K562 (cell line): ENCODE results near the gene BAD. TPM values are rescaled to one million over a fixed set of nuclear protein-coding genes. Genes with fewer than 3 reads are reported as not detected.

Experiments used
- CREBBP ChIP-seq: IDR thresholded peaks from one replicate; pipeline ENCODE4 v1.6.1; 2012; ENCODE audit warnings: low read depth, mild to moderate bottlenecking, control low read depth, inconsistent platforms, low read length
- EGR1 ChIP-seq: fragments of 450-650 bp; conservative IDR thresholded peaks from 2 replicates; pipeline ENCODE4 v1.6.1; 2017; ENCODE audit warnings: mild to moderate bottlenecking
- JUND ChIP-seq, 2 experiments: IDR thresholded peaks; 2 replicates in 1 of 2; 3 replicates in 1 of 2; pipeline ENCODE4 v1.6.1; 2011; ENCODE audit warnings: borderline replicate concordance in 2 of 2, low read depth in 2 of 2, low read length in 2 of 2, improper control_type of control experiment in 1 of 2, missing biosample characterization in 1 of 2, missing genetic modification characterization in 1 of 2, missing genetic modification reagents in 1 of 2
- MYC ChIP-seq, 2 experiments: fragments of 250-450 bp in 1 of 2; sonication (Bioruptor Pico) in 1 of 2; IDR thresholded peaks; 2 replicates each; pipeline versions ENCODE4 v1.5.1 to v1.6.1; 2012 to 2021; ENCODE audit warnings: low read depth in 2 of 2, borderline replicate concordance in 1 of 2, improper control_type of control experiment in 1 of 2, low read length in 1 of 2, mild to moderate bottlenecking in 1 of 2, moderate library complexity in 1 of 2
- NFE2 ChIP-seq: IDR thresholded peaks from 2 replicates; pipeline ENCODE4 v1.6.1; 2014; ENCODE audit warnings: antibody characterized with exemption, low read depth
- RBM15 ChIP-seq: fragments of 200-400 bp; formaldehyde crosslinking; IDR thresholded peaks from 2 replicates; pipeline ENCODE4 v1.6.1; 2018; ENCODE audit warnings: mild to moderate bottlenecking, low read length, moderate library complexity; ENCODE audit not compliant: insufficient read depth
- SMAD1 ChIP-seq: fragments of 150-350 bp; IDR thresholded peaks from 2 replicates; pipeline ENCODE4 v1.6.1; 2014; ENCODE audit warnings: low read length, low read depth; ENCODE audit not compliant: partially characterized antibody
- SUPT5H ChIP-seq: fragments of 450-650 bp; IDR thresholded peaks from 2 replicates; pipeline ENCODE4 v1.6.1; 2016
- ZBTB7A ChIP-seq: IDR thresholded peaks from 2 replicates; pipeline ENCODE4 v1.6.1; 2011; ENCODE audit warnings: low read depth, mild to moderate bottlenecking, low read length, moderate library complexity, borderline replicate concordance; ENCODE audit not compliant: control insufficient read depth
- ZNF263 ChIP-seq: sonication (generic); formaldehyde crosslinking; IDR thresholded peaks from 2 replicates; pipeline ENCODE4 v1.8.0; 2022; ENCODE audit warnings: mild to moderate bottlenecking, missing genetic modification reagents, borderline replicate concordance
- ZNF644 ChIP-seq: fragments of 200-800 bp; sonication (Bioruptor generic); IDR thresholded peaks from 2 replicates; pipeline ENCODE4 v1.6.1; 2016; ENCODE audit warnings: low read depth, missing genetic modification characterization, missing compliant biosample characterization
- polyA plus RNA-seq, 8 experiments: library from polyadenylated mRNA; depleted of rRNA in 4 of 8; stranded (reverse) in 5 of 8; unstranded in 3 of 8; fragments of >200 nt; fragmentation: Nextera tagmentation in 2 of 8; fragmentation: Illumina TruSeq in 1 of 8; extraction: Ambion mirVana in 2 of 8; extraction: Trizol in 1 of 8; gene quantifications; 2 replicates each; pipeline versions ENCODE4 v1.2.1 to v1.2.3, GENCODE V29; 2011 to 2014; ENCODE audit warnings: inconsistent platforms in 1 of 8, missing spikeins in 1 of 8
- total RNA-seq, 7 experiments: library from RNA; depleted of rRNA in 6 of 7; stranded (reverse); fragments of >200 nt in 6 of 7; fragmentation: Illumina TruSeq in 2 of 7; extraction: Trizol in 2 of 7; gene quantifications; 2 replicates each; pipeline versions ENCODE4 v1.2.1 to v1.2.3, GENCODE V29; 2011 to 2021; ENCODE audit warnings: low replicate concordance in 1 of 7
- TF ChIP-seq, protein P1 (sequence below), 3 experiments: fragments of 200-800 bp in 1 of 3; sonication (Bioruptor generic) in 1 of 3; sonication (generic) in 1 of 3; formaldehyde crosslinking in 1 of 3; IDR thresholded peaks; 2 replicates each; pipeline versions ENCODE4 v1.6.1 to v1.8.0; 2016 to 2022; ENCODE audit warnings: mild to moderate bottlenecking in 2 of 3, missing compliant biosample characterization in 2 of 3, missing genetic modification characterization in 2 of 3, missing genetic modification reagents in 1 of 3
- TF ChIP-seq, protein P2 (sequence below): fragments of 250-450 bp; sonication (Bioruptor Pico); IDR thresholded peaks from 2 replicates; pipeline ENCODE4 v1.5.0; 2020; ENCODE audit warnings: mild to moderate bottlenecking
- TF ChIP-seq, protein P3 (sequence below): fragments of 200-800 bp; sonication (Bioruptor generic); IDR thresholded peaks from 2 replicates; pipeline ENCODE4 v1.6.1; 2017; ENCODE audit warnings: missing genetic modification characterization, missing compliant biosample characterization
- TF ChIP-seq, protein P4 (sequence below): sonication (generic); formaldehyde crosslinking; IDR thresholded peaks from 2 replicates; pipeline ENCODE4 v1.8.1; 2023; ENCODE audit warnings: missing genetic modification reagents, mild to moderate bottlenecking, borderline replicate concordance

The BAD gene
- total and polyA plus RNA-seq, 9 of the 15 experiments (the other 6 are each of a cell fraction or from before 2014, with no cell fraction given): 0.61 to 45.6 (median 11.8) TPM

DNA sequence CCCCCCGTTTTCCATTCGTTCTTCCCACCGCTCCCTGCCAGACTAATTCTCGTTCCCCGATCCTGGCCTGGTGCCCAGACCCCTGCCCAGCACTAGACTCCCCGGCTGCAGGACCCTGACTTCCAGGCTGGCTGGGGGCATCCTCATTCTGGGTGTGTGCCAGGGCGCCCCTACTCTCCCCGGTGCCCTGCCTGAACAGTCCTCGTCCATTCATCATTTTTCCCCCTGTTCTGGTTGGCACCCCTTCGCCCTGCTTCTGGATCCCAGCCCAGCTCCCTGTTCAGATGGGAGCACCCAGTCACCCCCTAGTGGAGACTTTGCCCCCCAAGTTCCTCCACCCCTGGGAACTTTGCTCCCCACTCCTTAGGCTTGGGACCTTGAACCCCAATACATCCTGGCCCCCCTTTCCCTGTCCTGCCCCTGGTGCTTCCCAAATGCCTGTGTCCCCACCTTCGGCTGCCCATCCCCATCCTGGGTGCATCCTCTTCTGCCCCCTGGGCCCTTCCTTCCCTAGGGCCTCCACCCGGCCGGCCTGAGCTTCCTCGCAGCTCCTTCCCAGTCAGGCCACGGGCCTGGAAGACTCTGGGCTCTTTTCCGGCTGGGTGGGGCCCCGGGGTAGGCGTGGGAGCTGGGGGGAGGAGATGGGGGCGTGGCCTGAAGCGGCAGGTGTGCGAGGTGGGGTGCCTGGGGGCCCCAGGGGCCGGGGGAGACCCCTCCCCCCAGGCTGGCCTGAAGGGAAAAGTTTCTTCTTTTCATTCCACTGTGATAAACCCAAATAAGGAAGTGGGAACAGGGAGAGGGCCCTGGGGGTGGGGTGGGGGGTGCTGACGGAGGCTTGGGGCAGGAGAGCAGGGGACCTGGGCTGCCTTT, 32.2 kb downstream of the BAD start (continued):
- TF ChIP-seq, protein P1, sequence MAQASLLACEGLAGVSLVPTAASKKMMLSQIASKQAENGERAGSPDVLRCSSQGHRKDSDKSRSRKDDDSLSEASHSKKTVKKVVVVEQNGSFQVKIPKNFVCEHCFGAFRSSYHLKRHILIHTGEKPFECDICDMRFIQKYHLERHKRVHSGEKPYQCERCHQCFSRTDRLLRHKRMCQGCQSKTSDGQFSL (CRISPR knock-in tag; IDR thresholded peaks at IDR 0.05): 0 out of 2 replicates have a peak, but pooled peaks have one; percentile 7
- TF ChIP-seq, protein P1 (tag; IDR thresholded peaks at IDR 0.05): no peak
- no peak for TF ChIP-seq NFE2
- TF ChIP-seq, protein P2, sequence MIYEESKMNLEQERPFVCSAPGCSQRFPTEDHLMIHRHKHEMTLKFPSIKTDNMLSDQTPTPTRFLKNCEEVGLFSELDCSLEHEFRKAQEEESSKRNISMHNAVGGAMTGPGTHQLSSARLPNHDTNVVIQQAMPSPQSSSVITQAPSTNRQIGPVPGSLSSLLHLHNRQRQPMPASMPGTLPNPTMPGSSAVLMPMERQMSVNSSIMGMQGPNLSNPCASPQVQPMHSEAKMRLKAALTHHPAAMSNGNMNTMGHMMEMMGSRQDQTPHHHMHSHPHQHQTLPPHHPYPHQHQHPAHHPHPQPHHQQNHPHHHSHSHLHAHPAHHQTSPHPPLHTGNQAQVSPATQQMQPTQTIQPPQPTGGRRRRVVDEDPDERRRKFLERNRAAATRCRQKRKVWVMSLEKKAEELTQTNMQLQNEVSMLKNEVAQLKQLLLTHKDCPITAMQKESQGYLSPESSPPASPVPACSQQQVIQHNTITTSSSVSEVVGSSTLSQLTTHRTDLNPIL (CRISPR knock-in tag): no peak
- peak; percentile 50; the same call in 1 of the 2 replicates for TF ChIP-seq ZNF263 (CRISPR knock-in tag)
- no peak for TF ChIP-seq ZNF644
- TF ChIP-seq, protein P3, sequence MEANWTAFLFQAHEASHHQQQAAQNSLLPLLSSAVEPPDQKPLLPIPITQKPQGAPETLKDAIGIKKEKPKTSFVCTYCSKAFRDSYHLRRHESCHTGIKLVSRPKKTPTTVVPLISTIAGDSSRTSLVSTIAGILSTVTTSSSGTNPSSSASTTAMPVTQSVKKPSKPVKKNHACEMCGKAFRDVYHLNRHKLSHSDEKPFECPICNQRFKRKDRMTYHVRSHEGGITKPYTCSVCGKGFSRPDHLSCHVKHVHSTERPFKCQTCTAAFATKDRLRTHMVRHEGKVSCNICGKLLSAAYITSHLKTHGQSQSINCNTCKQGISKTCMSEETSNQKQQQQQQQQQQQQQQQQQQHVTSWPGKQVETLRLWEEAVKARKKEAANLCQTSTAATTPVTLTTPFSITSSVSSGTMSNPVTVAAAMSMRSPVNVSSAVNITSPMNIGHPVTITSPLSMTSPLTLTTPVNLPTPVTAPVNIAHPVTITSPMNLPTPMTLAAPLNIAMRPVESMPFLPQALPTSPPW: peak; percentile 72
- TF ChIP-seq EGR1: peak; percentile 51
- peak; percentile 22; the same call in 1 of the 2 replicates for TF ChIP-seq MYC (IDR thresholded peaks at IDR 0.05; ENCODE audit: low read depth, low read length)
- no peak for TF ChIP-seq MYC (CRISPR knock-in tag; IDR thresholded peaks at IDR 0.05; ENCODE audit: borderline replicate concordance, low read depth)
- no peak for TF ChIP-seq JUND (IDR thresholded peaks at IDR 0.05; ENCODE audit: borderline replicate concordance, low read depth, low read length)
- TF ChIP-seq JUND (tag; IDR thresholded peaks at IDR 0.05; ENCODE audit: borderline replicate concordance, low read depth, low read length): no peak
- TF ChIP-seq, protein P4, sequence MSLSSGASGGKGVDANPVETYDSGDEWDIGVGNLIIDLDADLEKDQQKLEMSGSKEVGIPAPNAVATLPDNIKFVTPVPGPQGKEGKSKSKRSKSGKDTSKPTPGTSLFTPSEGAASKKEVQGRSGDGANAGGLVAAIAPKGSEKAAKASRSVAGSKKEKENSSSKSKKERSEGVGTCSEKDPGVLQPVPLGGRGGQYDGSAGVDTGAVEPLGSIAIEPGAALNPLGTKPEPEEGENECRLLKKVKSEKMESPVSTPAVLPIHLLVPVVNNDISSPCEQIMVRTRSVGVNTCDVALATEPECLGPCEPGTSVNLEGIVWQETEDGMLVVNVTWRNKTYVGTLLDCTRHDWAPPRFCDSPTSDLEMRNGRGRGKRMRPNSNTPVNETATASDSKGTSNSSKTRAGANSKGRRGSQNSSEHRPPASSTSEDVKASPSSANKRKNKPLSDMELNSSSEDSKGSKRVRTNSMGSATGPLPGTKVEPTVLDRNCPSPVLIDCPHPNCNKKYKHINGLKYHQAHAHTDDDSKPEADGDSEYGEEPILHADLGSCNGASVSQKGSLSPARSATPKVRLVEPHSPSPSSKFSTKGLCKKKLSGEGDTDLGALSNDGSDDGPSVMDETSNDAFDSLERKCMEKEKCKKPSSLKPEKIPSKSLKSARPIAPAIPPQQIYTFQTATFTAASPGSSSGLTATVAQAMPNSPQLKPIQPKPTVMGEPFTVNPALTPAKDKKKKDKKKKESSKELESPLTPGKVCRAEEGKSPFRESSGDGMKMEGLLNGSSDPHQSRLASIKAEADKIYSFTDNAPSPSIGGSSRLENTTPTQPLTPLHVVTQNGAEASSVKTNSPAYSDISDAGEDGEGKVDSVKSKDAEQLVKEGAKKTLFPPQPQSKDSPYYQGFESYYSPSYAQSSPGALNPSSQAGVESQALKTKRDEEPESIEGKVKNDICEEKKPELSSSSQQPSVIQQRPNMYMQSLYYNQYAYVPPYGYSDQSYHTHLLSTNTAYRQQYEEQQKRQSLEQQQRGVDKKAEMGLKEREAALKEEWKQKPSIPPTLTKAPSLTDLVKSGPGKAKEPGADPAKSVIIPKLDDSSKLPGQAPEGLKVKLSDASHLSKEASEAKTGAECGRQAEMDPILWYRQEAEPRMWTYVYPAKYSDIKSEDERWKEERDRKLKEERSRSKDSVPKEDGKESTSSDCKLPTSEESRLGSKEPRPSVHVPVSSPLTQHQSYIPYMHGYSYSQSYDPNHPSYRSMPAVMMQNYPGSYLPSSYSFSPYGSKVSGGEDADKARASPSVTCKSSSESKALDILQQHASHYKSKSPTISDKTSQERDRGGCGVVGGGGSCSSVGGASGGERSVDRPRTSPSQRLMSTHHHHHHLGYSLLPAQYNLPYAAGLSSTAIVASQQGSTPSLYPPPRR: no peak
- no peak for TF ChIP-seq RBM15
- peak; percentile 76 for TF ChIP-seq SUPT5H
- TF ChIP-seq CREBBP: no peak
- peak; percentile 39; the same call in 1 of the 2 replicates for TF ChIP-seq ZBTB7A
- TF ChIP-seq SMAD1: peak; percentile 22
